ENCODE results near the gene SENP7.

DNA sequence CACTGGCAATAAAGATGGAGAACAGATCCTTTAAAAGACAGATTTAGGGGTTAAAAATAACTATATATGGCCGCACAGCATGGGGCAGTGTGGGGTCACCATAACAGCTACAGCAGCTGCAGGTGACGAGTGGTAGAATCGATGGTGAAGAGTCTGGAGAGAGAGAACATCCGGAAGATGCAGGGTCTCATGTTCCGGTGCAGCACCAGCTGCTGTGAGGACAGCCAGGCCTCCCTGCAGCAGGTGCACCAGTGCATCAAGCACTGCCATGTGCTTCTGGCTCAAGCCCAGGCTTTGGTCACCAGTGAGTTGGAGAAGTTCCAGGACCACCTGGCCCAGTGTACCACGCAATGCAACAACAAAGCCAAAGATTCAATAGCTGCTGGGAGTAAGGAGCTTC lies 98.9 kb downstream of the SENP7 start:
- no peak for TF ChIP-seq POLR2A (IDR thresholded peaks at IDR 0.05; ENCODE audit: low read depth, low read length)
- no peak for TF ChIP-seq POLR2AphosphoS5 (IDR thresholded peaks at IDR 0.05; ENCODE audit: low read depth, low read length)

Data from GM12892 (cell line).